ENCODE measurements around the gene HRNR.
"Not testable (repeated sequence)": the region's sequence is repeated elsewhere in the genome, so short reads cannot be mapped to it uniquely, and the experiment has no call there.

Gene HRNR

GRCh38 chr1:152224093-152224492 lies at the start of gene HRNR:
Gene HRNR, minus strand, starts transcription at chr1:152224193. Its CDS starts 940 bp downstream, at chr1:152223253.
- no peak for DNase-seq

DNA sequence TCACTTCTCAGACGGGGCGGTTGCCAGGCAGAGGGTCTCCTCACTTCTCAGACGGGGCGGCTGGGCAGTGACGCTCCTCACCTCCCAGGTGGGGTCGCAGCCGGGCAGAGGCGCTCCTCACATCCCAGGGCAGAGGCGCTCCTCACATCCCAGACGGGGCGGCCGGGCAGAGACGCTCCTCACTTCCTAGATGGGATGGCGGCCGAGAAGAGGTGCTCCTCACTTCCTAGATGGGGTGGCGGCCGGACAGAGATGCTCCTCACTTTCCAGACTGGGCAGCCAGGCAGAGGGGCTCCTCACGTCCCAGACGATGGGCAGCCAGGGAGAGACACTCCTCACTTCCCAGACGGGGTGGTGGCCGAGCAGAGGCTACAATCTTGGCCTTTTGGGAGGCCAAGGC lies 32.4 kb upstream of the HRNR start:
- DNase-seq, result not testable (repeated sequence)

DNA sequence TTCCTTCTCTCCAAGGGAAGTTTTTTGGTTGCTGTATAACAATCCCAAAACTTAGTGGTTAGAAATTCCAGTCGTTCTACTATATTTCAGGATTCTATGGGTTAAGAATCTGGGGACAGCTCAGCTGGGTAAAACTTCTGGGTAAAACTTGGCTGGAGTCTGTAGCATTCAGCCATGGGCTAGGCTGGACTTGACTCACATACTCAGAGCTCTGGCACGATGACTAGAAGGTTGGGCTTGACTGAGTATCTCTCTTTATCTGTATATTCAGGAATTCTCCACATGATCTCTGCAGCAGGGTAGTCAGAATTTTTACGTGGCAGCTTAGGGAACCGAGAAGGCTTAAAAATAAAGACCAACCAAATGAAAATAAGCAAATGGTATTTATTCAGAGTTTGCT lies 28.2 kb upstream of the HRNR start:
- no peak for DNase-seq

GRCh38 chr1:152251391-152251790 lies 27.4 kb upstream of the HRNR start:
- no peak for DNase-seq

- DNase-seq, result no peak
These were observed 23.3 kb upstream of the HRNR start for GRCh38 chr1:152247316-152247715.

- DNase-seq, result no peak
These were observed 20.7 kb upstream of the HRNR start for GRCh38 chr1:152244576-152245273.

- no peak for DNase-seq
These were observed 13.1 kb upstream of the HRNR start for GRCh38 chr1:152237093-152237492.

DNA sequence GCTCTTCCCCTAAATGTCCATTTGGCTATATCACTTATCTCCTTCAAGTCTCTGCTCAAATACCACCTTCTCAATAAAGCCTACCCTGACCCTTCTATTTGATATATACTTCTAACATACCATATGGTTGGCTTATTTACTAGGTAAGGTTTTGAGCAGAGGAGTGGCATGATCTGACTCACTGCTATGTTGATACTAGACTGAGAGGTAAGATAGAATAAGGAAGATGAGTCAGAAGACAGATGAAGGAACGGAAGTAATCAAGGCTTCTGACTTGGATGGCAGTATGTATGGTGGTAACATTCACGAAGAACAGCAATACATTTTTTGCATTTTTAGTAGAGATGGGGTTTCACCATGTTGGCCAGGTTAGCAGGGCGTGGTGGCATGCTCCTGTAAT lies 4.8 kb upstream of the HRNR start:
- DNase-seq, result no peak

DNA sequence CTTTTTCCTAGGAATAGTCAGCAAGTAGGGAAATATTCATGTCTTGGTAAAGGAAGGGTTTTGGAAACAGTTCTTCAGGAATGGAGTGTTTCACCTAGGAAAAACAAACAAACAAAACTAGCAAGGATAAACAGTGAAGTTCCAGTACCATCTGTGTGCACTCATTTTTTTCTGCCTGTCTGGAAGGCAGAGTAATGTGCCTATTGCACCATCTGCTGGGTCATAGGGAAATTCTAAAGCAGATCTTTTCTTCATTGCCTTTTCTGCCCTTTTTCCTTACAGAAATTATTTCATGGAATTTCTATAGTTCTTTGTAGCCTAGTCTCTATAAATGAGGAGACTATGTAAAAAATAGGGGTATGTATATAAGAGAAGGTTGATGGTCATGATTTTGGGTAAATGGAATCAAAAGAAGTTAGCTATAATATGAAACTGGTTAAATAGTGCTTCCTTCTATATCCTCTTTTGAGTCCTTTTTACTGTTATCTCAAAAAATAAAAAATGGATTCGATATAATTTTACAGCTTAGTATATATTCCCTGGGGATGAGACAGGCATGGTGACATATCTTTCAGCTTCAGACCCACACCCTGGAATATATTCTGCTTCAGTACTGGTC lies 3.4 kb upstream of the HRNR start:
- DNase-seq, result no peak

GRCh38 chr1:152225678-152226077 lies 1.7 kb upstream of the HRNR start:
- DNase-seq, result no peak

DNA sequence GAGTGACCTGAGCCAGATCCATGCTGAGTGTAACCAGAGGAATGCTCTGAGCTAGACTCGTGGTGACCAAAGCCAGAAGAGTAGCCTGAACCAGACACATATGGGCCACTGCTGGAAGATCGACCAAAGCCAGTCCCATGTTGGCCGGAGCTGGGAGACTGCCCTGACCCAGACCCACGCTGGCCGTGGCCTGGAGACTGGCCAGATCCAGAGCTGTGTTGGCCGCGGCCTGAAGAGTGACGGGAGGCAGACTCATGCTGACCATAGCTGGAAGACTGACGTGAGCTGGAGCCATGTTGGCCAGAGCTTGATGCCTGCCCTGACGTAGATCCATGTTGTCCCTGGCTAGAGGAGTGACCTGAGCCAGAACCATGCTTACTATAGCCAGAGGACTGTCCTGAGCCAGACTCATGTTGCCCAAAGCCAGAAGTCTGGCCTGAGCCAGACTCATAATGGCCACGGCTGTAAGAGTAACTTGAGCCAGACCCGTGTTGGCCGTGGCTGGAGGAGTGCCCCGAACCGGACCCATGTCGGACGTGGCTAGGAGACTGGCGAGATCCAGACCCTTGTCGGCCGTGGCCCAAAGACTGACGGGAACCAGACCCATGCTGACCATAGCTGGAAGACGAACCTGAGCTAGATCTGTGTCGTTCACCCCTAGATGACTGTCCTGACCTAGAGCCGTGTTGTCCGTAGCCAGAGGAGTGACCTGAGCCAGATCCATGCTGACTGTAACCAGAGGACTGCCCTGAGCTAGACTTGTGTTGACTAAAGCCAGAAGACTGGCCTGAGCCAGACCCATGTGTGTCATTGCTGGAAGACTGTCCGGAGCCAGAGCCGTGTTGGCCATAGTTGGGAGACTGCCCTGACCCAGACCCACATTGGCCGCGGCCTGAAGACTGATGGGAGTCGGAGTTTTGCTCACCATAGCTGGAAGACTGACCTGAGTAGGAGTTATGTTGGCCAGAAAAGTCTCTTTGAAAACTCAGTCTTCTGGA lies 3.5 kb downstream of the HRNR start:
- DNase-seq, result no peak

DNA sequence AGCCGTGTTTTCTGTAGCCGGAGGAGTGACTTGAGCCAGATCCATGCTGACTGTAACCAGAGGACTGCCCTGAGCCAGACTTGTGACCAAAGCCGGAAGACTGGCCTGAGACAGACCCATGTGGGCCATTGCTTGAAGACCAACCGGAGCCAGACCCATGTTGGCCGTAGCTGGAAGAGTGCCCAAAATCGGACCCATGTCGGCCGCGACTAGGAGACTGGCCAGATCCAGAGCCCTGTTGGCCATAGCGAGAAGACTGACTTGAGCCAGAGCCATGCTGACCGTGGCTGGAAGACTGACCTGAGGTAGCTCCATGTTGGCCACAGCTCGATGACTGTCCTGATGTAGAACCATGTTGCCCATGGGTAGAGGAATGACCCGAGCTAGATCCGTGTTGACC lies 4.6 kb downstream of the HRNR start:
- DNase-seq, result not testable (repeated sequence)

DNA sequence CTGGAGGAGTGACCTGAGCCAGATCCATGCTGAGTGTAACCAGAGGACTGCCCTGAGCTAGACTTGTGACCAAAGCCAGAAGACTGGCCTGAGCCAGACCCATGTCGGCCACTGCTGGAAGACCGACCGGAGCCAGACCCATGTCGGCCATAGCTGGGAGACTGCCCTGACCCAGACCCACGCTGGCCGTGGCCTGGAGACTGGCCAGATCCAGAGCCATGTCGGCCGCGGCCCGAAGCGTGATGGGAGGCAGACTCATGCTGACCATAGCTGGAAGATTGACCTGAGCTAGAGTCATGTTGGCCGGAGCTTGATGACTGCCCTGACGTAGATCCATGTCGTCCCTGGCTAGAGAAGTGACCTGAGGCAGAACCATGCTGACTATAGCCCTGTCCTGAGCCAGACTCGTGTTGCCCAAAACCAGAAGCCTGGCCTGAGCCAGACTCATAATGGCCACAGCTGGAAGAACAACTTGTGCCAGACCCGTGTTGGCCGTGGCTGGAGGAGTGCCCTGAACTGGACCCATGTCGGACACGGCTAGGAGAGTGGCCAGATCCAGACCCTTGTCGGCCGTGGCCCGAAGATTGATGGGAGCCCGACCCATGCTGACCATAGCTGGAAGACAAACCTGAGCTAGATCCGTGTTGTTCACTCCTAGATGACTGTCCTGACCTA lies 5.1 kb downstream of the HRNR start:
- no peak for DNase-seq

DNA sequence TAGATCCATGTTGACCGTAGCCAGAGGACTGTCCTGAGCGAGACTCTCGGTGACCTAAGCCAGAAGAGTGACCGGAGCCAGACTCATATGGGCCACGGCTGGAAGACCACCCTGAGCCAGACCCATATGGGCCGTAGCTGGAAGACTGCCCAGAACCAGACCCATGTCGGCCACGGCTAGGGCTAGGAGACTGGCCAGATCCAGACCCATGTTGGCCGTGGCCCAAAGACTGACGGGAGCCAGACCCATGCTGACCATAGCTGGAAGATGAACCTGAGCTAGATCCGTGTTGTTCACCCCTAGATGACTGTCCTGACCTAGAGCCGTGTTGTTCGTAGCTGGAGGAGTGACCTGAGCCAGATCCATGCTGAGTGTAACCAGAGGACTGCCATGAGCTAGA lies 8.4 kb downstream of the HRNR start:
- DNase-seq, result not testable (repeated sequence)

GRCh38 chr1:152214911-152215310 lies 9.1 kb downstream of the HRNR start:
- DNase-seq, result not testable (repeated sequence)

DNA sequence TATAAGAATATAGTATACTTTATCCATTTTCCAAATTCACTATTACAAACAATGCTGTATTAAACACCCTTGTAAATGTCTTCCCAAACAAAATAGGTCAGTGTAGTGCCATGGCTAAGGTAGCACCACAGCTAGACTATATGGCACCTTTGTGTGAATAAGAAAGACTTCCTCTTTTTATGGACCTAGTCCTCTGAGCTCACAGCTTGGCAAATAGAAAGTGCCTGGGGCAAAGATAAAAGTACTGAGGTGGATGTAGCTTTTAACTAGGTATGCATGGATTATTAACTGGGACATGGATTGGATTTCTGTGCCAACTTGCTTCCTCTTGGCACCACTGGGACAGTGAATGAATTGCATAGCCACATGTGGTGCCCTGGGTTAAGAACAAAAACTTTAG lies 25.0 kb downstream of the HRNR start:
- DNase-seq, result no peak

DNA sequence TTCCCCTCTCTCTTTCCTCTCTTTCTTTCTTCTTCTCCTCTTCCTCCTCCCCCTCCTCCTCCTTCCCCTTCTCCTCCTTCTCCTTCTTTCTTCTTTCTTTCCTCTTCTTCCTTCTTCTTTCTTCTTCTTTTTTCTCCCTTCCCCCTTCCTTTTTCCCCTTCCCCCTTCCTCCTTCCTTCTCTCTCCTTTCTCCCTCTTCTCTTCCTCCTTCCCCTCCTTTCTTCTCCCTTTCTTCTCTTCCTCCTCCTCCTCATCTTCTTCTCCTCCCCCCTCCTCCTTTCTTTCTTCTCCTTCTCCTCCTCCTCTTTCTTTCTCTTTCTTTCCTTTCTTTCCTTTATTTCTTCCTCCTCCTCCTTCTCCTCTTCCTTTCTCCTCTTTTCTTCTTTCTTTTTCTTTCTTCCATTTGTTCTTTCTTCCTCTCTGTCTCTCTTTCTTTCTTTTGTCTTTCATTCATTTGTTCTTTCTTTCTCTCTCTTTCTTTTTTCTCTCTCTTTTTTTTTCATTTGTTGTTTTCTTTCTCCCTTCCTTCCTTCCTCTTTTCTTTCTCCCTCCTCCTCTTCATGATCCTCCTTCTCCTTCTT lies 26.5 kb downstream of the HRNR start:
- DNase-seq, result no peak

GRCh38 chr1:152191711-152192110 lies 32.3 kb downstream of the HRNR start:
- DNase-seq, result no peak

GRCh38 chr1:152191260-152191659 lies 32.7 kb downstream of the HRNR start:
- DNase-seq, result no peak

DNA sequence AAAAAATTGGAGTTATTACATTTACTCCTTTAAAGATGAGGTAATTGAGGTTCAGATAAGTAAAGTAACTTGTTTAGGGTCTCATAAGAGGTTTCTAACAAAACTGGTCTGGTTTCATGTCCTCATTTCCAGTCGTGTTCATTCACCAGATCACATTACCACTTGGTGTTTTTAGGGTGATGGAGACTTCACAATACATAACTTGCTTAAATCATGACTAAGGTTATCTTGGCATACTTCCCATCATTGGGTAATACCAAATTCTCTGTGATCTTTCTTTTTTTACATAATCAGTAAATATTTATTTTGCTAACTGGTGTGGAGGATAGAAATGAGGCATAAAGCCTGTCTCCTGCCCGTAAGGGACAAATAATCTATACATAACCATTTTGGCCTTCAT lies 33.4 kb downstream of the HRNR start:
- no peak for DNase-seq

GRCh38 chr1:152189657-152190442 lies 34.1 kb downstream of the HRNR start:
- DNase-seq, result peak; percentile 23

All from DMS 273 treated with DMSO at 0.1 percent for 48 hours (cell line).